ENCODE measurements around the gene POU2F2. TPM values are rescaled to one million over a fixed set of nuclear protein-coding genes. Genes with fewer than 3 reads are reported as not detected.

POU2F2 gene
- polyA plus RNA-seq, 2 of the 4 experiments (the other 2 are of a cell fraction), result 0.16 to 0.28 TPM

DNA sequence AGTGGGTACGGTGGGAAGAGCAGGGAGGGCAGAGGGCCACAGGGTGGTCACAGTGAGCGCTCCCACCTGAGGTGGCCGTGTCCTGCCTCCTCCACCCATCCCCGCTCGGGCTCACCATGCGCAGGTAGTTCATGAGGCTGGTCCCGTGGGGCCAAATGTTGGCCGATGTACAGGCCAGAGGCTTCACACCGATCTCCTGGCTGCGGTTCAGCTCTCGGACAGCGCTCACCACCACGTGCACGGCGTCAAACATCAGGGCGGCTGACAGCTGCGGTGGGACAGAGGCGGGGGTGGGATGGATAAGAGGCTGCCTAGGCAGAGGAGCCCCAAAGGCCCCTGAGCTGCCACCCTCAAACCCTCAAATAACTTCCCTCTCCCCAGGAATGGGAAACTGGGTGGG lies 78.0 kb downstream of the POU2F2 start:
- CTCF ChIA-PET, result interaction anchor here (0.6 to 21.9 kb wide), 7 partner anchors 10 to 219 kb away, joined by 3 to 324 read pairs (median 7); no protein-coding TSS in a partner anchor
- Histone ChIP-seq H3K27ac (no peak overlapping the region), H3K4me2 (no peak overlapping the region), H3K4me3 (no peak overlapping the region), H3K9me3 (no peaks in the 10 kb centered on the region), H3K4me1 (peaks cover 11% of the 10 kb centered on the region; the same call in 1 of the 3 replicates)
- 81% methylated on average over 18 of the region's 18 CpGs for WGBS (ENCODE audit: missing lambda C conversion rate)
- FAIRE-seq (no peak), DNase-seq (ENCODE audit: low read depth in 1 of 2, low spot score in 1 of 2) (no peak), ATAC-seq (no peak)
- TF ChIP-seq CBX2 (IDR thresholded peaks at IDR 0.05; ENCODE audit: borderline replicate concordance, low read depth), result no peak
- TF ChIP-seq POLR2A (IDR thresholded peaks at IDR 0.05; ENCODE audit: low read length), result no peak
- no peak for TF ChIP-seq CEBPB (IDR thresholded peaks at IDR 0.05)
- no peak for TF ChIP-seq KDM1A (IDR thresholded peaks at IDR 0.05; ENCODE audit: low read depth)
- TF ChIP-seq, protein P1, sequence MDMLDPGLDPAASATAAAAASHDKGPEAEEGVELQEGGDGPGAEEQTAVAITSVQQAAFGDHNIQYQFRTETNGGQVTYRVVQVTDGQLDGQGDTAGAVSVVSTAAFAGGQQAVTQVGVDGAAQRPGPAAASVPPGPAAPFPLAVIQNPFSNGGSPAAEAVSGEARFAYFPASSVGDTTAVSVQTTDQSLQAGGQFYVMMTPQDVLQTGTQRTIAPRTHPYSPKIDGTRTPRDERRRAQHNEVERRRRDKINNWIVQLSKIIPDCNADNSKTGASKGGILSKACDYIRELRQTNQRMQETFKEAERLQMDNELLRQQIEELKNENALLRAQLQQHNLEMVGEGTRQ (IDR thresholded peaks at IDR 0.05), result no peak
- POLR2A ChIA-PET, result interaction anchor here (1.7 kb wide), 1 partner anchor 22 kb away, joined by 3 read pairs; the partner anchor contains the start of gene ZNF574

- H3K27ac ChIP-seq, result no peak overlapping the region
- 64% methylated on average over 12 of the region's 17 CpGs for WGBS (ENCODE audit: missing lambda C conversion rate)
- no peak overlapping the region for H3K4me2 ChIP-seq
- no peak overlapping the region for H3K4me3 ChIP-seq
- no peaks in the 10 kb centered on the region for H3K9me3 ChIP-seq
- FAIRE-seq (peak; percentile 51), ATAC-seq (no peak), DNase-seq (ENCODE audit: low read depth in 1 of 2, low spot score in 1 of 2) (no peak)
- no peak for TF ChIP-seq BHLHE40 (IDR thresholded peaks at IDR 0.05; ENCODE audit: low read depth, low read length)
- no peak for TF ChIP-seq ZC3H11A (IDR thresholded peaks at IDR 0.05)
- TF ChIP-seq TFCP2L1 (CRISPR knock-in tag; IDR thresholded peaks at IDR 0.05), result no peak
- TF ChIP-seq HOXA7 (CRISPR knock-in tag; IDR thresholded peaks at IDR 0.05), result no peak
- TF ChIP-seq JUN (IDR thresholded peaks at IDR 0.05), result no peak
- no peak for TF ChIP-seq MAFK (IDR thresholded peaks at IDR 0.05; ENCODE audit: partially characterized antibody)
- TF ChIP-seq NPAS2 (CRISPR knock-in tag; IDR thresholded peaks at IDR 0.05; ENCODE audit: borderline replicate concordance), result no peak
- no peak for TF ChIP-seq RNF2 (IDR thresholded peaks at IDR 0.05; ENCODE audit: borderline replicate concordance, low read depth)
- peak; percentile 65 for TF ChIP-seq ZFP36 (IDR thresholded peaks at IDR 0.05; ENCODE audit: borderline replicate concordance, partially characterized antibody)
- H3K4me1 ChIP-seq, result peaks cover 14% of the 10 kb centered on the region; the same call in 1 of the 3 replicates
- ChIA-PET POLR2A (interaction anchor here (1.7 kb wide), 1 partner anchor 23 kb away, joined by 3 read pairs; the partner anchor contains the start of gene ZNF574), CTCF (interaction anchor here (1.0 to 21.9 kb wide), 13 partner anchors 9 to 116 kb away, joined by 3 to 324 read pairs (median 6); no protein-coding TSS in a partner anchor)
Observed at GRCh38 chr19:42053037-42053935, 79.0 kb downstream of the POU2F2 start.

DNA sequence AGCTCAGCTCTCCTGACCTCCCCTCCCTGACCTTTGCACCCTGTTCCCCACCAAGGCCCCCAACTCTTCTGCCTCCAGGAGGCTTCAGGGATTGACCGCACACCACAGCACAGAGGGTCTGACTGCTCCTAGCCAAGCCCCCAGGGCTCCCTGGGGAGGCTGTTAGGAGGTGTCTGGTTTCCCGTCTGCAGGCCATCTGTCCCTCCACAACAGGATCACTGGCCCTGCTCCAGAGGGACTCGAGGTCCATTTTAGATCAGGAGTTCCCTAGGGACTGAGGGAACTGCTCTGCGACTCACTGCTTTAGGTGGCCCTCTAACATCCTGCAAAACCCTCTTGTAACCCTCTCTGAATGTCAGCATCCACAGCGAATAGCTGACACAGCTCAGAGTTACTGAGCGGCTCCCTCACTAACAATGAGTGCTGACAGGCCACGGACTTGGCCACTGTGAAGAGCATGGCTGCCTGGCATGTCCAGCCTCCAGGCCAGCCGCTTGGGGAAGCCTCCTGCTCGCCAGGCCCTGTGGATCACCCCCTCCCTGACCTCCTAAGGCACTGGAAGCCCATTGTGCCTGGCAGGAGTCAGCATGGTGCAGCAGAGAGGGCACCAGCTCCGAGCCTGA lies 79.9 kb downstream of the POU2F2 start:
- H3K4me3 ChIP-seq, result no peak overlapping the region
- H3K4me2 ChIP-seq, result no peak overlapping the region
- no peak overlapping the region for H3K27ac ChIP-seq
- peaks cover 14% of the 10 kb centered on the region; the same call in 1 of the 3 replicates for H3K4me1 ChIP-seq
- DNase-seq (ENCODE audit: low read depth in 1 of 2, low spot score in 1 of 2), result no peak
- H3K9me3 ChIP-seq, result no peaks in the 10 kb centered on the region
- ChIA-PET CTCF (interaction anchor here (1.0 to 21.9 kb wide), 15 partner anchors 8 to 115 kb away, joined by 3 to 324 read pairs (median 5); no protein-coding TSS in a partner anchor), POLR2A (interaction anchor here (1.7 kb wide), 1 partner anchor 24 kb away, joined by 3 read pairs; the partner anchor contains the start of gene ZNF574)
- FAIRE-seq, result no peak
- ATAC-seq, result peak; percentile 12 to 22; a peak in 5 of 6 replicates
- no peak for TF ChIP-seq HOXB5 (CRISPR knock-in tag; IDR thresholded peaks at IDR 0.05)
- TF ChIP-seq MAFK (IDR thresholded peaks at IDR 0.05; ENCODE audit: partially characterized antibody), result peak; percentile 2
- no peak for TF ChIP-seq NR3C1 (IDR thresholded peaks at IDR 0.05)
- no peak for TF ChIP-seq NFE2L2 (conservative IDR thresholded peaks at IDR 0.05; ENCODE audit: low read length)
- WGBS (ENCODE audit: missing lambda C conversion rate), result 68% methylated on average over 10 of the region's 10 CpGs
